GM23338 (cell line): Measurements from ENCODE around the gene SRCAP.

Experiments
- CREB1 ChIP-seq: fragments of 250-450 bp; sonication (Bioruptor Pico); IDR thresholded peaks from 2 replicates; pipeline ENCODE4 v1.5.0; 2020; ENCODE audit warnings: low read depth, mild to moderate bottlenecking, moderate library complexity
- ETS1 ChIP-seq: IDR thresholded peaks from 2 replicates; pipeline ENCODE4 v1.6.1; 2016; ENCODE audit warnings: antibody characterized with exemption
- EZH2 ChIP-seq: fragments of 200-600 bp; sonication (generic); IDR thresholded peaks from one replicate; pipeline ENCODE4 v1.8.0; 2017; ENCODE audit warnings: antibody characterized with exemption, mild to moderate bottlenecking, low read depth; ENCODE audit not compliant: unreplicated experiment
- EZH2phosphoT487 ChIP-seq: fragments of 200-600 bp; sonication (generic); IDR thresholded peaks from one replicate; pipeline ENCODE4 v1.8.1; 2018; ENCODE audit warnings: antibody characterized with exemption; ENCODE audit not compliant: unreplicated experiment
- JUNB ChIP-seq: IDR thresholded peaks from one replicate; pipeline ENCODE4 v1.6.1; 2016; ENCODE audit warnings: antibody characterized with exemption; ENCODE audit not compliant: unreplicated experiment
- POLR2AphosphoS5 ChIP-seq: IDR thresholded peaks from 2 replicates; pipeline ENCODE4 v1.6.1; 2016; ENCODE audit warnings: antibody characterized with exemption, low read depth
- STAT1 ChIP-seq: IDR thresholded peaks from one replicate; pipeline ENCODE4 v1.6.1; 2016; ENCODE audit warnings: antibody characterized with exemption; ENCODE audit not compliant: unreplicated experiment
- ZNF331 ChIP-seq: fragments of 250-450 bp; sonication (Bioruptor Pico); IDR thresholded peaks from 2 replicates; pipeline ENCODE4 v1.5.0; 2020; ENCODE audit warnings: low read depth, mild to moderate bottlenecking, moderate library complexity
- TF ChIP-seq, protein P1 (sequence below), 2 experiments: fragments of 200-600 bp in 1 of 2; sonication (generic) in 1 of 2; conservative IDR thresholded peaks; 2 replicates each; pipeline versions ENCODE4 v1.5.1 to v1.6.1; 2016 to 2017; ENCODE audit warnings: antibody characterized with exemption in 2 of 2, low read depth in 2 of 2, mild to moderate bottlenecking in 2 of 2, moderate library complexity in 1 of 2
- TF ChIP-seq, protein P2 (sequence below): IDR thresholded peaks from one replicate; pipeline ENCODE4 v1.6.1; 2018; ENCODE audit warnings: antibody characterized with exemption; ENCODE audit not compliant: unreplicated experiment

GRCh38 chr16:30728899-30729672, 30.1 kb downstream of the SRCAP start:
- no peak for TF ChIP-seq POLR2AphosphoS5
- TF ChIP-seq, protein P1, sequence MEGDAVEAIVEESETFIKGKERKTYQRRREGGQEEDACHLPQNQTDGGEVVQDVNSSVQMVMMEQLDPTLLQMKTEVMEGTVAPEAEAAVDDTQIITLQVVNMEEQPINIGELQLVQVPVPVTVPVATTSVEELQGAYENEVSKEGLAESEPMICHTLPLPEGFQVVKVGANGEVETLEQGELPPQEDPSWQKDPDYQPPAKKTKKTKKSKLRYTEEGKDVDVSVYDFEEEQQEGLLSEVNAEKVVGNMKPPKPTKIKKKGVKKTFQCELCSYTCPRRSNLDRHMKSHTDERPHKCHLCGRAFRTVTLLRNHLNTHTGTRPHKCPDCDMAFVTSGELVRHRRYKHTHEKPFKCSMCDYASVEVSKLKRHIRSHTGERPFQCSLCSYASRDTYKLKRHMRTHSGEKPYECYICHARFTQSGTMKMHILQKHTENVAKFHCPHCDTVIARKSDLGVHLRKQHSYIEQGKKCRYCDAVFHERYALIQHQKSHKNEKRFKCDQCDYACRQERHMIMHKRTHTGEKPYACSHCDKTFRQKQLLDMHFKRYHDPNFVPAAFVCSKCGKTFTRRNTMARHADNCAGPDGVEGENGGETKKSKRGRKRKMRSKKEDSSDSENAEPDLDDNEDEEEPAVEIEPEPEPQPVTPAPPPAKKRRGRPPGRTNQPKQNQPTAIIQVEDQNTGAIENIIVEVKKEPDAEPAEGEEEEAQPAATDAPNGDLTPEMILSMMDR (conservative IDR thresholded peaks at IDR 0.05; ENCODE audit: low read depth in 2 of 2), result no peak; a peak in 1 of 4 replicates
- no peak for TF ChIP-seq EZH2
- no peak for TF ChIP-seq ZNF331 (CRISPR knock-in tag)
- TF ChIP-seq, protein P2, sequence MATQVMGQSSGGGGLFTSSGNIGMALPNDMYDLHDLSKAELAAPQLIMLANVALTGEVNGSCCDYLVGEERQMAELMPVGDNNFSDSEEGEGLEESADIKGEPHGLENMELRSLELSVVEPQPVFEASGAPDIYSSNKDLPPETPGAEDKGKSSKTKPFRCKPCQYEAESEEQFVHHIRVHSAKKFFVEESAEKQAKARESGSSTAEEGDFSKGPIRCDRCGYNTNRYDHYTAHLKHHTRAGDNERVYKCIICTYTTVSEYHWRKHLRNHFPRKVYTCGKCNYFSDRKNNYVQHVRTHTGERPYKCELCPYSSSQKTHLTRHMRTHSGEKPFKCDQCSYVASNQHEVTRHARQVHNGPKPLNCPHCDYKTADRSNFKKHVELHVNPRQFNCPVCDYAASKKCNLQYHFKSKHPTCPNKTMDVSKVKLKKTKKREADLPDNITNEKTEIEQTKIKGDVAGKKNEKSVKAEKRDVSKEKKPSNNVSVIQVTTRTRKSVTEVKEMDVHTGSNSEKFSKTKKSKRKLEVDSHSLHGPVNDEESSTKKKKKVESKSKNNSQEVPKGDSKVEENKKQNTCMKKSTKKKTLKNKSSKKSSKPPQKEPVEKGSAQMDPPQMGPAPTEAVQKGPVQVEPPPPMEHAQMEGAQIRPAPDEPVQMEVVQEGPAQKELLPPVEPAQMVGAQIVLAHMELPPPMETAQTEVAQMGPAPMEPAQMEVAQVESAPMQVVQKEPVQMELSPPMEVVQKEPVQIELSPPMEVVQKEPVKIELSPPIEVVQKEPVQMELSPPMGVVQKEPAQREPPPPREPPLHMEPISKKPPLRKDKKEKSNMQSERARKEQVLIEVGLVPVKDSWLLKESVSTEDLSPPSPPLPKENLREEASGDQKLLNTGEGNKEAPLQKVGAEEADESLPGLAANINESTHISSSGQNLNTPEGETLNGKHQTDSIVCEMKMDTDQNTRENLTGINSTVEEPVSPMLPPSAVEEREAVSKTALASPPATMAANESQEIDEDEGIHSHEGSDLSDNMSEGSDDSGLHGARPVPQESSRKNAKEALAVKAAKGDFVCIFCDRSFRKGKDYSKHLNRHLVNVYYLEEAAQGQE, result no peak
- TF ChIP-seq CREB1 (CRISPR knock-in tag), result no peak
- no peak for TF ChIP-seq JUNB
- no peak for TF ChIP-seq EZH2phosphoT487
- no peak for TF ChIP-seq STAT1
- no peak for TF ChIP-seq ETS1
